Glomerular endothelial cell (primary cell): ENCODE data around the gene ETFDH. TPM values are rescaled to one million over a fixed set of nuclear protein-coding genes. Genes with fewer than 3 reads are reported as not detected.
"Not testable (repeated sequence)": the region's sequence is repeated elsewhere in the genome, so short reads cannot be mapped to it uniquely, and the experiment has no call there.

Experiments
- DNase-seq: peaks from one replicate; pipeline ENCODE4 v3.0.0-alpha.2; 2011; ENCODE audit warnings: low read depth, low spot score; ENCODE audit errors: extremely low read depth
- total RNA-seq: library from RNA; depleted of rRNA; stranded (reverse); fragments of >200 nt; gene quantifications from 2 replicates; pipeline ENCODE4 v1.2.3, GENCODE V29; 2015

The ETFDH gene
- total RNA-seq, result 20.0 and 33.1 TPM in 2 replicates

GRCh38 chr4:158671915-158672806 is at the start of gene ETFDH:
Gene ETFDH (plus strand): TSS chr4:158672296. CDS start chr4:158672457, 161 bp downstream.
- DNase-seq, result peak; percentile 97

GRCh38 chr4:158624889-158625478 is 47.1 kb upstream of the ETFDH start:
- peak; percentile 37 for DNase-seq

GRCh38 chr4:158625544-158625943 is 46.6 kb upstream of the ETFDH start:
- DNase-seq, result no peak

- no peak for DNase-seq
These were observed 41.2 kb upstream of the ETFDH start for GRCh38 chr4:158630893-158631292.

GRCh38 chr4:158636619-158637018 is 35.5 kb upstream of the ETFDH start:
- DNase-seq, result no peak

- DNase-seq, result no peak
These were observed 27.7 kb upstream of the ETFDH start for GRCh38 chr4:158644356-158644755.

- no peak for DNase-seq
These were observed 27.3 kb upstream of the ETFDH start for GRCh38 chr4:158644760-158645159.

GRCh38 chr4:158649111-158649680 is 22.9 kb upstream of the ETFDH start:
- no peak for DNase-seq

- no peak for DNase-seq
These were observed 19.2 kb upstream of the ETFDH start for GRCh38 chr4:158652920-158653319.

GRCh38 chr4:158656439-158656838 is 15.7 kb upstream of the ETFDH start:
- DNase-seq, result no peak

- DNase-seq, result no peak
These were observed 14.8 kb upstream of the ETFDH start for GRCh38 chr4:158657291-158657690.

- DNase-seq, result not testable (repeated sequence)
These were observed 8.8 kb upstream of the ETFDH start for GRCh38 chr4:158663255-158663654.

GRCh38 chr4:158663707-158664625 is 8.1 kb upstream of the ETFDH start:
- DNase-seq, result not testable (repeated sequence)

- no peak for DNase-seq
These were observed 7.3 kb upstream of the ETFDH start for GRCh38 chr4:158664806-158665205.

- no peak for DNase-seq
These were observed 5.2 kb upstream of the ETFDH start for GRCh38 chr4:158666892-158667291.

- no peak for DNase-seq
These were observed 4.4 kb upstream of the ETFDH start for GRCh38 chr4:158667651-158668198.

- no peak for DNase-seq
These were observed 2.8 kb upstream of the ETFDH start for GRCh38 chr4:158669310-158669709.

- peak; percentile 64 for DNase-seq
These were observed 976 bp upstream of the ETFDH start for GRCh38 chr4:158670975-158671664.

- DNase-seq, result no peak
These were observed 506 bp upstream of the ETFDH start, which contains the start of gene C4orf46 for GRCh38 chr4:158671665-158671914. Gene C4orf46 (minus strand): TSS chr4:158671887. CDS start chr4:158671801, 86 bp downstream.

GRCh38 chr4:158673633-158674032 is 1.5 kb downstream of the ETFDH start:
- no peak for DNase-seq
